Kidney epithelial cell (primary cell): ENCODE measurements around the gene RIPOR3. TPM values are rescaled to one million over a fixed set of nuclear protein-coding genes. Genes with fewer than 3 reads are reported as not detected.

Experiments used
- DNase-seq: peaks from one replicate; pipeline ENCODE4 v3.0.0-alpha.2; 2010; ENCODE audit warnings: low read depth
- H3K27me3 ChIP-seq: 2 replicates; pipeline ENCODE4 v1.6.0; 2011; ENCODE audit warnings: low read length; ENCODE audit not compliant: control insufficient read depth, insufficient read depth
- H3K36me3 ChIP-seq: 2 replicates; pipeline ENCODE4 v1.5.1; 2011; ENCODE audit warnings: low read length; ENCODE audit not compliant: control insufficient read depth, insufficient read depth
- H3K4me3 ChIP-seq: 2 replicates; pipeline ENCODE4 v1.5.1; 2011; ENCODE audit warnings: low read depth, mild to moderate bottlenecking, control low read depth, low read length
- CTCF ChIP-seq: IDR thresholded peaks from 2 replicates; pipeline ENCODE4 v1.5.1; 2011; ENCODE audit warnings: mild to moderate bottlenecking, moderate library complexity, low read length, control low read depth, inconsistent platforms; ENCODE audit not compliant: insufficient read depth, poor library complexity, severe bottlenecking
- total RNA-seq: library from RNA; depleted of rRNA; stranded (reverse); fragments of >200 nt; gene quantifications from 2 replicates; pipeline ENCODE4 v1.2.3, GENCODE V29; 2015

Gene RIPOR3
- total RNA-seq, 1 donor from 2014 or later, result 0.08 TPM

- no peak for TF ChIP-seq CTCF
- Histone ChIP-seq H3K4me3 (no peak overlapping the region), H3K27me3 (no peaks in the 10 kb centered on the region), H3K36me3 (peaks cover 4% of the 10 kb centered on the region)
- no peak for DNase-seq
These were observed 128.0 kb downstream of the RIPOR3 start for GRCh38 chr20:50563133-50563944.

GRCh38 chr20:50562262-50562701 is 129.1 kb downstream of the RIPOR3 start:
- no peak overlapping the region for H3K4me3 ChIP-seq
- TF ChIP-seq CTCF, result no peak
- no peaks in the 10 kb centered on the region for H3K27me3 ChIP-seq
- DNase-seq, result no peak
- H3K36me3 ChIP-seq, result peaks cover 2% of the 10 kb centered on the region

GRCh38 chr20:50561379-50562078 is 129.8 kb downstream of the RIPOR3 start:
- Histone ChIP-seq H3K27me3 (no peaks in the 10 kb centered on the region), H3K4me3 (no peak overlapping the region), H3K36me3 (peaks cover 2% of the 10 kb centered on the region)
- TF ChIP-seq CTCF, result no peak
- DNase-seq, result peak; percentile 97

GRCh38 chr20:50560867-50561266 is 130.5 kb downstream of the RIPOR3 start:
- DNase-seq, result no peak
- no peak overlapping the region for H3K4me3 ChIP-seq
- no peaks in the 10 kb centered on the region for H3K27me3 ChIP-seq
- TF ChIP-seq CTCF, result no peak
- peaks cover 2% of the 10 kb centered on the region for H3K36me3 ChIP-seq

GRCh38 chr20:50559856-50560638 is 131.3 kb downstream of the RIPOR3 start:
- H3K27me3 ChIP-seq, result no peaks in the 10 kb centered on the region
- peaks cover 2% of the 10 kb centered on the region for H3K36me3 ChIP-seq

More at GRCh38 chr20:50559856-50560638, 131.3 kb downstream of the RIPOR3 start:
- DNase-seq, result no peak
- H3K4me3 ChIP-seq, result no peak overlapping the region
- TF ChIP-seq CTCF, result no peak
